ENCODE measurements around the gene OPCML. TPM values are rescaled to one million over a fixed set of nuclear protein-coding genes. Genes with fewer than 3 reads are reported as not detected.

The OPCML gene
- total and polyA plus RNA-seq, 2 of the 13 experiments (the other 11 are each of a cell fraction or from before 2014, with no cell fraction given) = not detected

GRCh38 chr11:132817387-132817786 is 714.9 kb downstream of the OPCML start (continued):
- no peak for TF ChIP-seq ARID5B (CRISPR knock-in tag; IDR thresholded peaks at IDR 0.05)
- TF ChIP-seq MBNL3 (CRISPR knock-in tag; conservative IDR thresholded peaks at IDR 0.05) = no peak
- TF ChIP-seq RFX1 (IDR thresholded peaks at IDR 0.05) = no peak
- no peak for TF ChIP-seq FOSL1 (CRISPR knock-in tag; IDR thresholded peaks at IDR 0.05; ENCODE audit: borderline replicate concordance)
- TF ChIP-seq ZNF570 (CRISPR knock-in tag; IDR thresholded peaks at IDR 0.05; ENCODE audit: borderline replicate concordance) = no peak
- no peak for TF ChIP-seq TOE1 (CRISPR knock-in tag; IDR thresholded peaks at IDR 0.05)
- no peak for TF ChIP-seq ZNF749 (CRISPR knock-in tag; IDR thresholded peaks at IDR 0.05; ENCODE audit: borderline replicate concordance)
- TF ChIP-seq PAXIP1 (CRISPR knock-in tag; conservative IDR thresholded peaks at IDR 0.05) = no peak
- no peak for TF ChIP-seq ZBTB4 (CRISPR knock-in tag; IDR thresholded peaks at IDR 0.05; ENCODE audit: borderline replicate concordance)
- no peak for TF ChIP-seq ZNF512B (CRISPR knock-in tag; IDR thresholded peaks at IDR 0.05; ENCODE audit: borderline replicate concordance)
- no peak for TF ChIP-seq ZNF263 (CRISPR knock-in tag; IDR thresholded peaks at IDR 0.05)

All from HepG2 (cell line).